HL-60 (cell line): ENCODE results near the gene SCYL3.

Source experiments
- DNase-seq, 2 experiments: peaks; one replicate each; pipeline ENCODE4 v3.0.0-alpha.2; 2010 to 2020; ENCODE audit warnings: low read depth in 1 of 2, low spot score in 1 of 2
- H3K27ac ChIP-seq: fragments of 250-450 bp; sonication (Bioruptor Pico); replicated peaks from 2 replicates; pipeline ENCODE4 v1.5.1; 2020; ENCODE audit warnings: mild to moderate bottlenecking, moderate library complexity
- H3K27me3 ChIP-seq: fragments of 250-450 bp; sonication (Bioruptor Pico); 2 replicates; pipeline ENCODE4 v1.5.1; 2021; ENCODE audit warnings: mild to moderate bottlenecking, moderate library complexity; ENCODE audit not compliant: insufficient read depth, poor library complexity, severe bottlenecking
- H3K4me3 ChIP-seq: replicated peaks from 2 replicates; pipeline ENCODE4 v1.5.1; 2011; ENCODE audit warnings: mild to moderate bottlenecking, control low read depth, low read length; ENCODE audit not compliant: insufficient read depth
- GABPA ChIP-seq: IDR thresholded peaks from 2 replicates; pipeline ENCODE4 v1.6.1; 2012; ENCODE audit warnings: low read depth
- POLR2AphosphoS5 ChIP-seq: IDR thresholded peaks from 2 replicates; pipeline ENCODE4 v1.6.1; 2012; ENCODE audit warnings: low read depth
- SPI1 ChIP-seq: IDR thresholded peaks from 2 replicates; pipeline ENCODE4 v1.6.1; 2012; ENCODE audit warnings: low read depth, mild to moderate bottlenecking, borderline replicate concordance
- TF ChIP-seq, protein P1 (sequence below): IDR thresholded peaks from one replicate; pipeline ENCODE4 v1.5.1; 2011; ENCODE audit warnings: low read length, control low read depth, inconsistent platforms; ENCODE audit not compliant: insufficient read depth
- TF ChIP-seq, protein P2 (sequence below): IDR thresholded peaks from 2 replicates; pipeline ENCODE4 v1.6.1; 2012; ENCODE audit warnings: low read depth; ENCODE audit not compliant: insufficient replicate concordance

The SCYL3 gene

DNA sequence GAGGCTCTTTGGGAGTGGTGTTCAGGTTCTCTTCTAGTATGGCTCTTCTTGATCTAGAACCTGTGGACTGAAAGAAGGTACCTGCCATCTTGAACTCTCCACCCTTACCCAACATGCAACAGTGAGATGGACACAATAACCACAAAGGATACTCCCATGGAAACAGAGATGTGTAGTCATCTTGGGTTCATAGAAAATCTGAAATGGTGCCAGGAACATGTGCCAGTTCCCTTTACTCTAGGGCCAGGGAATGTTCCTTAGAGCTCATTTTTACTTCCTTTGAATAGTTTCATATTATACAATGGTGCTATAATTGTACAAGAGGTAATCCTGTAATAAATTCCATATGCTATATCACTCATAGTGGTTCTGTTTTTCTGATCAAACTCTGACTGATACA, 13.2 kb upstream of the SCYL3 start:
- H3K27ac ChIP-seq = no peak overlapping the region
- TF ChIP-seq SPI1 = no peak
- TF ChIP-seq POLR2AphosphoS5 = no peak
- TF ChIP-seq, protein P1, sequence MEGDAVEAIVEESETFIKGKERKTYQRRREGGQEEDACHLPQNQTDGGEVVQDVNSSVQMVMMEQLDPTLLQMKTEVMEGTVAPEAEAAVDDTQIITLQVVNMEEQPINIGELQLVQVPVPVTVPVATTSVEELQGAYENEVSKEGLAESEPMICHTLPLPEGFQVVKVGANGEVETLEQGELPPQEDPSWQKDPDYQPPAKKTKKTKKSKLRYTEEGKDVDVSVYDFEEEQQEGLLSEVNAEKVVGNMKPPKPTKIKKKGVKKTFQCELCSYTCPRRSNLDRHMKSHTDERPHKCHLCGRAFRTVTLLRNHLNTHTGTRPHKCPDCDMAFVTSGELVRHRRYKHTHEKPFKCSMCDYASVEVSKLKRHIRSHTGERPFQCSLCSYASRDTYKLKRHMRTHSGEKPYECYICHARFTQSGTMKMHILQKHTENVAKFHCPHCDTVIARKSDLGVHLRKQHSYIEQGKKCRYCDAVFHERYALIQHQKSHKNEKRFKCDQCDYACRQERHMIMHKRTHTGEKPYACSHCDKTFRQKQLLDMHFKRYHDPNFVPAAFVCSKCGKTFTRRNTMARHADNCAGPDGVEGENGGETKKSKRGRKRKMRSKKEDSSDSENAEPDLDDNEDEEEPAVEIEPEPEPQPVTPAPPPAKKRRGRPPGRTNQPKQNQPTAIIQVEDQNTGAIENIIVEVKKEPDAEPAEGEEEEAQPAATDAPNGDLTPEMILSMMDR = no peak
- TF ChIP-seq GABPA = no peak
- TF ChIP-seq, protein P2, sequence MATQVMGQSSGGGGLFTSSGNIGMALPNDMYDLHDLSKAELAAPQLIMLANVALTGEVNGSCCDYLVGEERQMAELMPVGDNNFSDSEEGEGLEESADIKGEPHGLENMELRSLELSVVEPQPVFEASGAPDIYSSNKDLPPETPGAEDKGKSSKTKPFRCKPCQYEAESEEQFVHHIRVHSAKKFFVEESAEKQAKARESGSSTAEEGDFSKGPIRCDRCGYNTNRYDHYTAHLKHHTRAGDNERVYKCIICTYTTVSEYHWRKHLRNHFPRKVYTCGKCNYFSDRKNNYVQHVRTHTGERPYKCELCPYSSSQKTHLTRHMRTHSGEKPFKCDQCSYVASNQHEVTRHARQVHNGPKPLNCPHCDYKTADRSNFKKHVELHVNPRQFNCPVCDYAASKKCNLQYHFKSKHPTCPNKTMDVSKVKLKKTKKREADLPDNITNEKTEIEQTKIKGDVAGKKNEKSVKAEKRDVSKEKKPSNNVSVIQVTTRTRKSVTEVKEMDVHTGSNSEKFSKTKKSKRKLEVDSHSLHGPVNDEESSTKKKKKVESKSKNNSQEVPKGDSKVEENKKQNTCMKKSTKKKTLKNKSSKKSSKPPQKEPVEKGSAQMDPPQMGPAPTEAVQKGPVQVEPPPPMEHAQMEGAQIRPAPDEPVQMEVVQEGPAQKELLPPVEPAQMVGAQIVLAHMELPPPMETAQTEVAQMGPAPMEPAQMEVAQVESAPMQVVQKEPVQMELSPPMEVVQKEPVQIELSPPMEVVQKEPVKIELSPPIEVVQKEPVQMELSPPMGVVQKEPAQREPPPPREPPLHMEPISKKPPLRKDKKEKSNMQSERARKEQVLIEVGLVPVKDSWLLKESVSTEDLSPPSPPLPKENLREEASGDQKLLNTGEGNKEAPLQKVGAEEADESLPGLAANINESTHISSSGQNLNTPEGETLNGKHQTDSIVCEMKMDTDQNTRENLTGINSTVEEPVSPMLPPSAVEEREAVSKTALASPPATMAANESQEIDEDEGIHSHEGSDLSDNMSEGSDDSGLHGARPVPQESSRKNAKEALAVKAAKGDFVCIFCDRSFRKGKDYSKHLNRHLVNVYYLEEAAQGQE = no peak
- DNase-seq = peak in 1 of 2 experiments; percentile 36
- H3K4me3 ChIP-seq = no peak overlapping the region
- peaks cover 6% of the 10 kb centered on the region for H3K27me3 ChIP-seq

DNA sequence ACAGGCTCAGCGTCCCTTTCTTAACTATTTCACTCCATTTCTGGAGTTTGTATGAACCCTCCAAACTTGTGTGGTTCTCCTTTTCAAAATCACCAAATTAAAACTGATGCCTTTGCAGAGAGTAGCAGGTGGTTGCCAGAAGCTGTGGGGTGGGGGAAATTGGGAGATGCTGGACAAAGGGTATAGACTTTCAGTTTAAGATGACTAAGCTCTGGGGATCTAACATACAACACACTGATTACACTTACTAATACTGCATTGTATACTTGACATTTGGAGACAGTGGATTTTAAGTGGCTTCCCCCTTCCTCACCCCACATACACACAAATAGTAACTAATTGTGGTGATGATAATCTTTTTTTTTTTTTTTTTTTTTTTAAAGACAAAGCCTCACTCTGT, 11.1 kb upstream of the SCYL3 start:
- no peak for DNase-seq
- Histone ChIP-seq H3K27me3 (peaks cover 8% of the 10 kb centered on the region), H3K4me3 (no peak overlapping the region), H3K27ac (no peak overlapping the region)
- no peak for TF ChIP-seq SPI1
- TF ChIP-seq, protein P1 = no peak
- TF ChIP-seq POLR2AphosphoS5 = no peak
- no peak for TF ChIP-seq GABPA

DNA sequence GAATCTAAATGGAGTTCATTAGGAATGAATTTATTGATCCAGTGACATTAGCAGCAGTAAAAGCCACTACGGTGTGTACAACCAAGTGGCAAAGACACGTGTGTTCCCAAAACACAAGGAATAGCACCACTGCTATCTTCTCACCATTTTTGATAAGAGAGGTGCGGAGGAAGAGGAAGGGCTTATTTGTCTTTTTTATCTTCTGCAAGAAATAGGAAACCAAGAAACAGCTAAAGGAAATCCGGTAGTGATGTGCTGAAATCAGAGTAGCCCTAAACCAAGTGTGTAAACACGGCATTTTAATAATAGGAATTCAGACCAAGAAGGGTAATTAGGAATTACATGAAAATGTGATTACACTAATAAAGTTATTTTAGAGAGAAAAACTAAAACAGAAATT, 9.1 kb upstream of the SCYL3 start:
- no peak for DNase-seq
- Histone ChIP-seq H3K27ac (no peak overlapping the region), H3K4me3 (no peak overlapping the region), H3K27me3 (peaks cover 8% of the 10 kb centered on the region)
- TF ChIP-seq, protein P1 = no peak
- TF ChIP-seq GABPA (no peak), SPI1 (no peak), POLR2AphosphoS5 (no peak)
- TF ChIP-seq, protein P2 = no peak

DNA sequence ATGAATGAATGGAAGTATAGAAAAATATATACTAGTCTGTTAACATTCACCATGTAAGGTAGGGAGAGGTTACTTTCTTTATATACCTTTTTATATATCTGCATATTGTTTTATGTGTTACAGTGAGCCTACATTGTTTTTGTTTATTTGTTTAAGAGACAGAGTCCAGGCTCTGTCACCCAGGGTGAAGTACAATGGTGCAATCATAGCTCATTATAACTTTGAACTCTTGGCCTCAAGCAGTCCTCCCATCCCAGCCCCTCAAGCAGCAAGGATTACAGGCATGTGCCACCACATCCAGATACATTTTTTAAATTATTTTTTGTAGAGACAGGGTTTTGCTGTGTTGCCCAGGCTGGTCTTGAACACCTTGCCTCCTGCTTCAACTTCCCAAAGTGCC, 7.4 kb upstream of the SCYL3 start:
- TF ChIP-seq POLR2AphosphoS5 (no peak), GABPA (no peak), SPI1 (no peak)
- TF ChIP-seq, protein P1 = no peak
- TF ChIP-seq, protein P2 = no peak
- Histone ChIP-seq H3K27me3 (peaks cover 8% of the 10 kb centered on the region), H3K4me3 (no peak overlapping the region), H3K27ac (no peak overlapping the region)
- DNase-seq = no peak
